Mucosa of rectum (tissue), 2 donors: ENCODE data around the gene HSP90AB1.

Experiments
- H3K27ac ChIP-seq, 2 donors: one replicate each; pipeline ENCODE4 v1.7.0; 2013; ENCODE audit warnings: inconsistent platforms in 2 of 2, low read depth in 2 of 2, low read length in 2 of 2
- H3K27me3 ChIP-seq, 2 donors: one replicate each; pipeline ENCODE4 v1.7.0; 2013; ENCODE audit warnings: low read length in 2 of 2; ENCODE audit not compliant: control insufficient read depth in 2 of 2, insufficient read depth in 2 of 2
- H3K36me3 ChIP-seq, 2 donors: one replicate each; pipeline ENCODE4 v1.7.0; 2013; ENCODE audit warnings: low read length in 2 of 2; ENCODE audit not compliant: control insufficient read depth in 2 of 2, insufficient read depth in 2 of 2
- H3K4me1 ChIP-seq, 2 donors: one replicate each; pipeline ENCODE4 v1.7.0; 2013; ENCODE audit warnings: low read length in 2 of 2, mild to moderate bottlenecking in 1 of 2; ENCODE audit not compliant: control insufficient read depth in 2 of 2, insufficient read depth in 2 of 2
- H3K4me3 ChIP-seq, 2 donors: one replicate each; pipeline ENCODE4 v1.7.0; 2013; ENCODE audit warnings: low read length in 2 of 2
- H3K9ac ChIP-seq, 2 donors: one replicate each; pipeline ENCODE4 v1.7.0; 2013; ENCODE audit warnings: low read length in 2 of 2, low read depth in 1 of 2, mild to moderate bottlenecking in 1 of 2
- H3K9me3 ChIP-seq, 2 donors: one replicate each; pipeline ENCODE4 v1.7.0; 2013; ENCODE audit warnings: low read length in 2 of 2; ENCODE audit not compliant: control insufficient read depth in 2 of 2
- donor health status: healthy.
- donor health status: Normal muscosa, but diverticular disease.

Gene HSP90AB1

DNA sequence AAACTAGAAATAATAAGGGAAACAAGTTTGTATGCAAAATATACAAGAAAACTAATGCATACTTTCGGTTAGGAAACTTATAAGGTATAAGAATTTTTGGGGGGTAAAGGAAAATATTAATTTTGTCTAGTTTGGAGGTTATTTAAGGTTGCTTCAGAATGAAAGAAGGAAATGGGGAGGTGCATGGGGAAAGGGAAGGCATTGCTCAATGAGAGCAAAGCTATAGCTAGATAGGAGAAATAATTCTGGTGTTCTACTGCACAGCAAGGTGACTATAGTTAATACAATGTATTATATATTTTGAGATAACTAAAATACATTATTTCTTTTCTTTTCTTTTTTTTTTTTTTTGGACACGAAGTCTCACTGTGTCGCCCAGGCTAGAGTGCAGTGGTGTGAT, 35.6 kb upstream of the HSP90AB1 start:
- no peak overlapping the region for H3K27ac ChIP-seq
- no peaks in the 10 kb centered on the region for H3K9me3 ChIP-seq
- no peaks in the 10 kb centered on the region for H3K36me3 ChIP-seq
- no peaks in the 10 kb centered on the region for H3K4me1 ChIP-seq
- no peak overlapping the region for H3K4me3 ChIP-seq
- no peak overlapping the region for H3K9ac ChIP-seq
- no peaks in the 10 kb centered on the region for H3K27me3 ChIP-seq

DNA sequence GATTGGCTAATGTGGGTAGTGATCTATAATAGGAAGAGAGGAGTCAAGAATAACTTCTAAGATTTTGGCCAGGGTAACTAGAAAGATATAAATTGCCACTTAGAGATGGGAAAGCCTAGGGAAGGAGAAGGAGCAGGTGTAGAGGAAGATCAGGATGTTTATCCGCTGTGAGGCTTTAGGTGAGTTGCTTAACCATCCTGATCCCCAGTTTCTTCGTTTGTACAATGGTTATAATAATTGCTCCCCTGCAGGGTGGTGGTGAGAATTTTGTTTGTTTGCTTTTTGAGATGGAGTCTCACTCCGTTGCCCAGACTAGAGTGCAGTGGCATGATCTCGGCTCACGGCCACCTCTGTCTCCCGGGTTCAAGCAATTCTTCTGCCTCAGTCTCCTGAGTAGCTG, 32.6 kb upstream of the HSP90AB1 start:
- H3K4me1 ChIP-seq, result peaks cover 13 to 17% of the 10 kb centered on the region in 2 donors
- no peak overlapping the region for H3K9ac ChIP-seq
- no peaks in the 10 kb centered on the region for H3K36me3 ChIP-seq
- H3K4me3 ChIP-seq, result no peak overlapping the region
- H3K9me3 ChIP-seq, result no peaks in the 10 kb centered on the region
- H3K27ac ChIP-seq, result no peak overlapping the region
- no peaks in the 10 kb centered on the region for H3K27me3 ChIP-seq

DNA sequence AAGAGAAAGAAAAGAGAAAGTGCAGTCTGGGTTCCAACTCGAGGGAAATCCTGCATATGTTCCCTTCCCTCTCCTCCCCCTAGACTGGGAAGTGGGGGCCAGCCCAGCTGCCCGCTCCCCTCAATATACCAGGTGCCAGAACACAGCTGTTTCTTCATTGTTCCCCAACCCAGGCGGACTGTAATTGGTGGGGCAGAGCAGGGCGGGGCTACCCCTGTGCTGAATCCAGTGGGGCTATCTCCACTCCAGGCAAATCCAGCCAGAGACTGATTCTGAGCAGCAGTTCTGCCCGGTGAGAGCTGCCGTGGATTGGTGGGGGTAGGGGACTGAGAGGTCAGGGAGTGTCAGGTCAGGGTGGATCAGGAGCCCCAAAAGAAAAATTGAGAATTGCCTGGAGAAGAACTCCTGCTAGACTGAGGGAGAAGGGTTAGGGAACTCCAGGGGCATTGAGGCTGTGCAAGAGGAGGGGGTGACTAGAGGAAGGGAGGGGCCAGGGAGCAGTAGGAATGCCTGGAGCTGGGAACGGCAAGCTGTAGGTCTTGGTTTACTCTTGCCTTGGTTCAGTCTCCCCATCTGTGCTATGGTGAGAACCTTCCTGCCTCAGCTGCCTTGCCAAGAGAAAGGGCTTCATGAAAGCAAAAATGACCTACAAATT, 30.1 kb upstream of the HSP90AB1 start, which contains the start of gene MYMX:
MYMX (plus strand) TSS at position 250 of the 655 bp plus-strand sequence. CDS start 546 bp downstream, outside the sequence.
- Histone ChIP-seq H3K4me1 (peaks cover 25 to 33% of the 10 kb centered on the region in 2 donors), H3K9ac (peak within 1 kb of the TSS in 1 of 2 donors; percentile 28), H3K4me3 (no peak within 1 kb of the TSS)

GRCh38 chr6:44217332-44218143, 29.4 kb upstream of the HSP90AB1 start:
- no peaks in the 10 kb centered on the region for H3K9me3 ChIP-seq
- peaks cover 27 to 39% of the 10 kb centered on the region in 2 donors for H3K4me1 ChIP-seq
- no peak overlapping the region for H3K4me3 ChIP-seq
- peak overlapping the region in 1 of 2 donors; percentile 28 for H3K9ac ChIP-seq
- no peaks in the 10 kb centered on the region for H3K36me3 ChIP-seq
- peak overlapping the region in 1 of 2 donors; percentile 3 for H3K27ac ChIP-seq
- no peaks in the 10 kb centered on the region for H3K27me3 ChIP-seq

More for the DNA sequence above, 30.1 kb upstream of the HSP90AB1 start, which contains the start of gene MYMX:
- H3K27me3 ChIP-seq, result no peaks in the 10 kb centered on the region
- H3K9me3 ChIP-seq, result no peaks in the 10 kb centered on the region
- H3K36me3 ChIP-seq, result no peaks in the 10 kb centered on the region
- peak within 1 kb of the TSS in 1 of 2 donors; percentile 3 for H3K27ac ChIP-seq

- H3K27me3 ChIP-seq, result no peaks in the 10 kb centered on the region
- H3K9me3 ChIP-seq, result no peaks in the 10 kb centered on the region
- H3K4me1 ChIP-seq, result peaks cover 36 to 45% of the 10 kb centered on the region in 2 donors
- H3K36me3 ChIP-seq, result no peaks in the 10 kb centered on the region
- H3K9ac ChIP-seq, result peak overlapping the region; percentile 65 to 76
- peak overlapping the region; percentile 70 to 79 for H3K27ac ChIP-seq
- H3K4me3 ChIP-seq, result peak overlapping the region; percentile 59 to 61
These were observed 27.7 kb upstream of the HSP90AB1 start for GRCh38 chr6:44219053-44219814.

DNA sequence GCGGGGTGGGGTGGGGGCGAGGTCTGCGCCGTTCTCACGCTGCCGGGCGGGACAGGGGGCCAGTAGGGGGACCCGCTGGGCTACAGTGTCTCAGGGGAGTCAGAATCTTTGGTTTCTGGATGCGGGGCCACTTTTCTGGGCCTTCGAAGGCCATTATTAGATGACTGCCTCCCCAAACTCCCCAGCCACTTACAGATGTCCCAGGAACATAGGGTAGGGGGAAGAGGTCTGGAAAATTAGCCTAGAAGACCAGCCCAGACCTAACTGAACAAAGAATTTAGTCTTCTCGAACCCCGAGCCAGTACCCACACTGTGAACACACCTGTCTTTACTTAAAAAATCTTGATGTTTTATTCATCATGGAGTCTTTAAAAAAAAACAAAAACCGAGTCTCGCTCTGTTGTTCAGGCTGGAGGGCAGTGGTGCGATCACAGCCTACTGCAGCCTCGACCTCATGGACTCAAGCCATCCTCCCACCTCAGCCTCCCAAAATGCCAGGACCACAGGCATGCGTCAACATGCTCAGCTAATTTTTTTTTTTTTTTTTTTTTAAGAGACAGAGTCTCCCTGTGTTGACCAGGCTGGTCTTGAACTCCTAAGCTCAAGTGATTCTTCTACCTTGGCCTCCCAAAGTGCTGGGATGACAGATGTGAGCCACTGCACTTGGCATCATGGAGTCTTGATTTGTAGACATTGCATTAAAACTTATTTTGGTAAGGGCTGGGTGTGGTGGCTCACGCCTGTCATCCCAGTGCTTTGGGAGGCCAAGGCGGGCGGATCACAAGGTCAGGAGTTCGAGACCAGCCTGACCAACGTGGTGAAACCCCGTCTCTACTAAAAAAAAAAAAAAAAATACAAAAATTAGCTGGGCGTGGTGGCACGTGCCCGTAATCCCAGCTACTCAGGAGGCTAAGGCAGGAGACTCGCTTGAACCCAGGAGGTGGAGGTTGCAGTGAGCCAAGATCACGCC, 26.8 kb upstream of the HSP90AB1 start:
- Histone ChIP-seq H3K9ac (peak overlapping the region in 1 of 2 donors; percentile 76), H3K27ac (peak overlapping the region in 1 of 2 donors; percentile 63), H3K9me3 (no peaks in the 10 kb centered on the region), H3K36me3 (no peaks in the 10 kb centered on the region), H3K27me3 (no peaks in the 10 kb centered on the region), H3K4me3 (peak overlapping the region; percentile 59 to 61), H3K4me1 (peaks cover 37 to 48% of the 10 kb centered on the region in 2 donors)

GRCh38 chr6:44220913-44221290, 26.0 kb upstream of the HSP90AB1 start:
- H3K36me3 ChIP-seq, result no peaks in the 10 kb centered on the region
- no peaks in the 10 kb centered on the region for H3K9me3 ChIP-seq
- H3K27ac ChIP-seq, result peak overlapping the region; percentile 70 to 81
- no peaks in the 10 kb centered on the region for H3K27me3 ChIP-seq
- H3K4me3 ChIP-seq, result peak overlapping the region in 1 of 2 donors; percentile 2
- peaks cover 41 to 48% of the 10 kb centered on the region in 2 donors for H3K4me1 ChIP-seq
- peak overlapping the region; percentile 20 to 56 for H3K9ac ChIP-seq

GRCh38 chr6:44221291-44221960, 25.5 kb upstream of the HSP90AB1 start:
- Histone ChIP-seq H3K27ac (peak overlapping the region; percentile 70 to 81), H3K27me3 (no peaks in the 10 kb centered on the region), H3K9ac (peak overlapping the region; percentile 20 to 56), H3K36me3 (no peaks in the 10 kb centered on the region), H3K4me1 (peaks cover 42 to 48% of the 10 kb centered on the region in 2 donors), H3K4me3 (peak overlapping the region in 1 of 2 donors; percentile 12), H3K9me3 (no peaks in the 10 kb centered on the region)

DNA sequence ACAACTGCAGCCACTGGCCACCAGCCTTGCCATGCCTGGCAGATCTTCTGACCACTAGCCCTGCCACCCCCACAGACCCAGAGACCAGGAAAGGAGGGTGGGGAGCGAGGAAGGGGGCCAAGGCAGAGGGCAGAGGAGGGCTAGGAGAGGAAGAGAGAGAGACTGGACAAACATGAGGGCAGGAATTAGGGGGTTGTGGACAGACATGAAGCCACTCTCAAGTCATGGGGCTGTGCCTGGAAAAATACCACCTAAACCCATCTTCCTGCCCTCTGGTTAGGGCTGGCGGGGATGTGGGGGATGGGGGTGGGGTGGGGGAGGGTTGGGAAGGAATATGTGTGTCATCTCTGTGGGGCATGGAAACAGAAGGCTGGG, 25.0 kb upstream of the HSP90AB1 start:
- Histone ChIP-seq H3K9me3 (no peaks in the 10 kb centered on the region), H3K9ac (peak overlapping the region in 1 of 2 donors; percentile 26)

More for the DNA sequence above, 25.0 kb upstream of the HSP90AB1 start:
- Histone ChIP-seq H3K27me3 (no peaks in the 10 kb centered on the region), H3K27ac (peak overlapping the region; percentile 70 to 81), H3K4me3 (peak overlapping the region in 1 of 2 donors; percentile 12), H3K36me3 (no peaks in the 10 kb centered on the region), H3K4me1 (peaks cover 42 to 45% of the 10 kb centered on the region in 2 donors)
